ENCODE data around the gene KRT3.

Gene KRT3

GRCh38 chr12:52795694-52796428, at the start of gene KRT3:
Gene KRT3 (minus strand): TSS chr12:52796117. CDS start chr12:52796042, 75 bp downstream.
- DNase-seq, result no peak

GRCh38 chr12:52844386-52844785, 48.5 kb upstream of the KRT3 start:
- no peak for DNase-seq

- DNase-seq, result no peak
Observed at GRCh38 chr12:52839436-52840105, 43.7 kb upstream of the KRT3 start.

- DNase-seq, result no peak
Observed at GRCh38 chr12:52838609-52839435, 42.9 kb upstream of the KRT3 start.

GRCh38 chr12:52837781-52838608, 42.1 kb upstream of the KRT3 start:
- DNase-seq, result no peak

GRCh38 chr12:52837413-52837741, 41.5 kb upstream of the KRT3 start:
- no peak for DNase-seq

- DNase-seq, result no peak
Observed at GRCh38 chr12:52836491-52837412, 40.8 kb upstream of the KRT3 start.

- no peak for DNase-seq
Observed at GRCh38 chr12:52836042-52836466, 40.1 kb upstream of the KRT3 start.

- no peak for DNase-seq
Observed at GRCh38 chr12:52835271-52836041, 39.5 kb upstream of the KRT3 start.

- DNase-seq, result no peak
Observed at GRCh38 chr12:52834727-52835001, 38.7 kb upstream of the KRT3 start.

GRCh38 chr12:52833922-52834726, 38.2 kb upstream of the KRT3 start, which contains the start of gene KRT79:
Gene KRT79 (minus strand): TSS chr12:52834311. CDS start chr12:52834260, 51 bp downstream.
- no peak for DNase-seq

- DNase-seq, result no peak
Observed at GRCh38 chr12:52832985-52833905, 37.3 kb upstream of the KRT3 start.

GRCh38 chr12:52832451-52832850, 36.5 kb upstream of the KRT3 start:
- no peak for DNase-seq

GRCh38 chr12:52831251-52831650, 35.3 kb upstream of the KRT3 start:
- DNase-seq, result no peak

GRCh38 chr12:52829986-52830770, 34.3 kb upstream of the KRT3 start:
- no peak for DNase-seq

- DNase-seq, result no peak
Observed at GRCh38 chr12:52828591-52829021, 32.7 kb upstream of the KRT3 start.

- DNase-seq, result no peak
Observed at GRCh38 chr12:52828156-52828555, 32.2 kb upstream of the KRT3 start.

- no peak for DNase-seq
Observed at GRCh38 chr12:52827499-52828090, 31.7 kb upstream of the KRT3 start.

Data from AML-193 (cell line).